ENCODE data around the gene SLC1A2.

- TF ChIP-seq CTCF (IDR thresholded peaks at IDR 0.05) (no peak), POLR2A (IDR thresholded peaks at IDR 0.05) (no peak)
Measured at GRCh38 chr11:35367491-35367890, 51.9 kb downstream of the SLC1A2 start.

Measured in breast epithelium (tissue), 3 donors.